ENCODE results near the gene ADRA2C. TPM values are rescaled to one million over a fixed set of nuclear protein-coding genes. Genes with fewer than 3 reads are reported as not detected.

Gene ADRA2C
- total RNA-seq, 4 donors from 2014 or later: 2.3 to 14.9 (median 6.5) TPM

GRCh38 chr4:3771164-3771809 lies 5.1 kb downstream of the ADRA2C start:
- intact Hi-C loops (cut with DNase I; ENCODE audit: low total_unique reads): no loop called here

GRCh38 chr4:3771939-3772495 lies 5.8 kb downstream of the ADRA2C start:
- WGBS, 2 donors: 42 to 43% methylated on average over 22 of the region's 24 CpGs
- H3K4me3 ChIP-seq (ENCODE audit: low read depth, poor library complexity, severe bottlenecking): no peak overlapping the region
- no peak for DNase-seq (ENCODE audit: low spot score in 2 of 2)
- intact Hi-C loops (cut with DNase I; ENCODE audit: low total_unique reads): no loop called here
- TF ChIP-seq POLR2A (IDR thresholded peaks at IDR 0.05) (no peak), CTCF (IDR thresholded peaks at IDR 0.05) (no peak)

More at GRCh38 chr4:3771164-3771809, 5.1 kb downstream of the ADRA2C start:
- 64 to 67% methylated on average over 20 of the region's 20 CpGs for WGBS, 2 donors
- no peak for DNase-seq (ENCODE audit: low spot score in 2 of 2)
- H3K4me3 ChIP-seq (ENCODE audit: low read depth, poor library complexity, severe bottlenecking): no peak overlapping the region
- TF ChIP-seq POLR2A (IDR thresholded peaks at IDR 0.05) (no peak), CTCF (IDR thresholded peaks at IDR 0.05) (no peak)

- WGBS, 2 donors: 65 to 78% methylated on average over 8 of the region's 8 CpGs
Measured at GRCh38 chr4:3772632-3773031, 6.4 kb downstream of the ADRA2C start.

GRCh38 chr4:3773552-3774001 lies 7.4 kb downstream of the ADRA2C start:
- DNase-seq (ENCODE audit: low spot score in 2 of 2): no peak
- H3K4me3 ChIP-seq (ENCODE audit: low read depth, poor library complexity, severe bottlenecking): no peak overlapping the region
- 74 to 80% methylated on average over 16 to 17 of the region's 17 CpGs for WGBS, 2 donors
- intact Hi-C loops (cut with DNase I; ENCODE audit: low total_unique reads): no loop called here
- no peak for TF ChIP-seq CTCF (IDR thresholded peaks at IDR 0.05)
- TF ChIP-seq POLR2A (IDR thresholded peaks at IDR 0.05): no peak

More at GRCh38 chr4:3772632-3773031, 6.4 kb downstream of the ADRA2C start:
- DNase-seq (ENCODE audit: low spot score in 2 of 2): no peak
- no peak overlapping the region for H3K4me3 ChIP-seq (ENCODE audit: low read depth, poor library complexity, severe bottlenecking)
- no peak for TF ChIP-seq CTCF (IDR thresholded peaks at IDR 0.05)
- no peak for TF ChIP-seq POLR2A (IDR thresholded peaks at IDR 0.05)
- intact Hi-C loops (cut with DNase I; ENCODE audit: low total_unique reads): no loop called here

- intact Hi-C loops (cut with DNase I; ENCODE audit: low total_unique reads): no loop called here
- TF ChIP-seq POLR2A (IDR thresholded peaks at IDR 0.05): no peak
- TF ChIP-seq CTCF (IDR thresholded peaks at IDR 0.05): no peak
- 73 to 76% methylated on average over 19 of the region's 19 CpGs for WGBS, 2 donors
- no peak for DNase-seq (ENCODE audit: low spot score in 2 of 2)
- H3K4me3 ChIP-seq (ENCODE audit: low read depth, poor library complexity, severe bottlenecking): no peak overlapping the region
Measured at GRCh38 chr4:3774253-3774883, 8.2 kb downstream of the ADRA2C start.

Measured in lower leg skin (tissue), 4 donors.